Natural killer cell (primary cell): ENCODE results near the gene CEP170. TPM values are rescaled to one million over a fixed set of nuclear protein-coding genes. Genes with fewer than 3 reads are reported as not detected.
A peak's percentile ranks its signal among the peaks of the same experiment; 100 is the strongest.

Experiments used
- ATAC-seq, 3 donors: fragments of 150-1000 bp in 2 of 3; fragments of 200-7000 bp in 1 of 3; cut with Tn5 transposase; 1 replicate in 1 of 3; 2 replicates in 2 of 3; pipeline ENCODE4 v1.10.0; 2021; ENCODE audit warnings: mild to moderate bottlenecking in 2 of 3, moderate library complexity in 2 of 3
- DNase-seq, 2 donors: peaks; one replicate each; pipeline versions ENCODE4 v3.0.0 to v3.0.0-alpha.2; 2013 to 2021; ENCODE audit warnings: mixed read lengths in 1 of 2
- H3K27ac ChIP-seq: one replicate; pipeline ENCODE4 v1.5.1; 2013; ENCODE audit warnings: mild to moderate bottlenecking, low read length
- H3K27me3 ChIP-seq: one replicate; pipeline ENCODE4 v1.6.1; 2013; ENCODE audit warnings: low read length; ENCODE audit not compliant: control insufficient read depth, insufficient read depth
- H3K36me3 ChIP-seq: one replicate; pipeline ENCODE4 v1.6.1; 2013; ENCODE audit warnings: low read length; ENCODE audit not compliant: control insufficient read depth, insufficient read depth
- H3K4me1 ChIP-seq: one replicate; pipeline ENCODE4 v1.6.1; 2013; ENCODE audit warnings: low read length; ENCODE audit not compliant: control insufficient read depth, insufficient read depth
- H3K4me3 ChIP-seq: one replicate; pipeline ENCODE4 v1.5.1; 2013; ENCODE audit warnings: low read length
- H3K9me3 ChIP-seq: one replicate; pipeline ENCODE4 v1.6.1; 2013; ENCODE audit warnings: low read length; ENCODE audit not compliant: control insufficient read depth, insufficient read depth
- H3K27ac Mint-ChIP-seq, 2 donors: one replicate each; pipeline ENCODE4 v1.8.0; 2022; ENCODE audit warnings: mild to moderate bottlenecking in 2 of 2, mixed read lengths in 2 of 2, moderate library complexity in 1 of 2
- H3K27me3 Mint-ChIP-seq, 2 donors: one replicate each; pipeline ENCODE4 v1.8.0; 2022; ENCODE audit warnings: low read depth in 2 of 2, mixed read lengths in 2 of 2
- H3K36me3 Mint-ChIP-seq: one replicate; pipeline ENCODE4 v1.8.0; 2022; ENCODE audit warnings: mixed read lengths
- H3K4me1 Mint-ChIP-seq, 2 donors: one replicate each; pipeline ENCODE4 v1.8.0; 2022; ENCODE audit warnings: mixed read lengths in 2 of 2
- H3K4me3 Mint-ChIP-seq: one replicate; pipeline ENCODE4 v1.8.0; 2022; ENCODE audit warnings: mild to moderate bottlenecking, moderate library complexity, mixed read lengths
- H3K9me3 Mint-ChIP-seq, 2 donors: one replicate each; pipeline ENCODE4 v1.8.0; 2022; ENCODE audit warnings: mixed read lengths in 2 of 2
- WGBS: methylation state at CpG from one replicate; pipeline ENCODE4 v1.1.7; 2013; ENCODE audit warnings: missing lambda C conversion rate; ENCODE audit not compliant: insufficient coverage; 5-methylcytosine and 5-hydroxymethylcytosine counted together
- intact Hi-C: fragments of 100-400 bp; cut with micrococcal nuclease; formaldehyde crosslinking; loops from one replicate; pipeline ENCODE4 v1.14.2; 2022
- total RNA-seq, 4 donors: library from RNA; stranded (reverse); fragments of 120-200 nt in 1 of 4; gene quantifications; one replicate each; pipeline versions ENCODE4 v1.2.3 to v1.2.4, GENCODE V29; 2013 to 2022
- TF ChIP-seq, protein P1 (sequence below): fragments of 200-600 bp; IDR thresholded peaks from one replicate; pipeline ENCODE4 v1.8.0; 2022; ENCODE audit warnings: antibody characterized with exemption

Gene CEP170
- total RNA-seq, 3 donors from 2014 or later (not counting 1 experiment from before 2014, with no cell fraction given), result 13.5 to 22.7 (median 19.1) TPM

DNA sequence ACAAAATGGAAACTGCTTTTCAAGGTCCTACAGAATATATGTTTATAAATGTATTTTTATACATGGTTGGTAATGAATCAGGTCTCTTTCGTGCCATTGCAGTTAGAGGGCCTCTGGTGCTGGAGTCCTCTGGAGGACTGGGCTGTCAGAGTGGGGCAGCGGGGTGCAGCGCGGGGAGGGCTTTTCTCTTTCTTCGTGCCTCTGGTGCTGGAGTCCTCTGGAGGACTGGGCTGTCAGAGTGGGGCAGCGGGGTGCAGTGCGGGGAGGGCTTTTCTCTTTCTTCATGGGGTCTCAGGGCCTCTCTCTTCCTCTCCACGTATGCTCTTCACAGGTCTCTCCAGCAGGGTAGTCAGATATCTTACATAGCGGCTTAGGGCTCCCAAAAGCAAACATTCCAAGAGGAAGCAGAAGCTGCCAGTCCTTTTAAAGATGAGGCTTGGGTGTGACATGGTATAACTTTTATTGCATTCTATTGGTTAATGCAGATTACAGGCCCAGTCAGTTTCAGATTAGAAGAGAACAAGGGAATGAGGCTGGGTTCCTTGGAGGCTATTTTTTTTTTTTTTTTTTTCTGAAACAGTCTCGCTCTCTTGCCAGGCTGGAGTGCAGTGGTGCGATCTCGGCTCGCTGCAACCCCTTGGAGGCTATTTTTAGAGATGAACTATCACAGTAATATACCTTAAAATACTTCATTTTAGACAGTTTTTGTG is 13.8 kb upstream of the CEP170 start:
- Mint-ChIP-seq H3K27ac (no peak overlapping the region), H3K4me1 (peaks cover 6 to 15% of the 10 kb centered on the region in 2 donors), H3K36me3 (no peaks in the 10 kb centered on the region), H3K9me3 (no peaks in the 10 kb centered on the region), H3K4me3 (no peak overlapping the region), H3K27me3 (no peaks in the 10 kb centered on the region)
- ATAC-seq, result no peak
- WGBS, result 94% methylated on average over 9 of the region's 13 CpGs
- TF ChIP-seq, protein P1, sequence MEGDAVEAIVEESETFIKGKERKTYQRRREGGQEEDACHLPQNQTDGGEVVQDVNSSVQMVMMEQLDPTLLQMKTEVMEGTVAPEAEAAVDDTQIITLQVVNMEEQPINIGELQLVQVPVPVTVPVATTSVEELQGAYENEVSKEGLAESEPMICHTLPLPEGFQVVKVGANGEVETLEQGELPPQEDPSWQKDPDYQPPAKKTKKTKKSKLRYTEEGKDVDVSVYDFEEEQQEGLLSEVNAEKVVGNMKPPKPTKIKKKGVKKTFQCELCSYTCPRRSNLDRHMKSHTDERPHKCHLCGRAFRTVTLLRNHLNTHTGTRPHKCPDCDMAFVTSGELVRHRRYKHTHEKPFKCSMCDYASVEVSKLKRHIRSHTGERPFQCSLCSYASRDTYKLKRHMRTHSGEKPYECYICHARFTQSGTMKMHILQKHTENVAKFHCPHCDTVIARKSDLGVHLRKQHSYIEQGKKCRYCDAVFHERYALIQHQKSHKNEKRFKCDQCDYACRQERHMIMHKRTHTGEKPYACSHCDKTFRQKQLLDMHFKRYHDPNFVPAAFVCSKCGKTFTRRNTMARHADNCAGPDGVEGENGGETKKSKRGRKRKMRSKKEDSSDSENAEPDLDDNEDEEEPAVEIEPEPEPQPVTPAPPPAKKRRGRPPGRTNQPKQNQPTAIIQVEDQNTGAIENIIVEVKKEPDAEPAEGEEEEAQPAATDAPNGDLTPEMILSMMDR, result no peak
- Histone ChIP-seq H3K27me3 (no peaks in the 10 kb centered on the region), H3K4me1 (peaks cover 19% of the 10 kb centered on the region), H3K4me3 (no peak overlapping the region), H3K27ac (no peak overlapping the region), H3K36me3 (peaks cover 5% of the 10 kb centered on the region), H3K9me3 (no peaks in the 10 kb centered on the region)
- intact Hi-C loops, result no loop called here
- no peak for DNase-seq

- H3K36me3 ChIP-seq, result peaks cover 5% of the 10 kb centered on the region
- Mint-ChIP-seq H3K4me3 (no peak overlapping the region), H3K36me3 (no peaks in the 10 kb centered on the region), H3K9me3 (no peaks in the 10 kb centered on the region), H3K27ac (no peak overlapping the region), H3K27me3 (no peaks in the 10 kb centered on the region), H3K4me1 (peaks cover 6 to 15% of the 10 kb centered on the region in 2 donors)
- ATAC-seq, result peak in 1 of 3 donors; percentile 69
- TF ChIP-seq, protein P1, result no peak
- H3K4me3 ChIP-seq, result no peak overlapping the region
- no peak for DNase-seq
- intact Hi-C loops, result no loop called here
- H3K9me3 ChIP-seq, result no peaks in the 10 kb centered on the region
- no peak overlapping the region for H3K27ac ChIP-seq
- H3K4me1 ChIP-seq, result peaks cover 19% of the 10 kb centered on the region
- no peaks in the 10 kb centered on the region for H3K27me3 ChIP-seq
- WGBS, result 52% methylated on average over 10 of the region's 12 CpGs
Observed at GRCh38 chr1:243267914-243268653, 13.0 kb upstream of the CEP170 start.

- ATAC-seq (peak in 1 of 3 donors; percentile 44), DNase-seq (no peak)
- H3K36me3 ChIP-seq, result peaks cover 5% of the 10 kb centered on the region
- Mint-ChIP-seq H3K9me3 (no peaks in the 10 kb centered on the region), H3K27me3 (no peaks in the 10 kb centered on the region), H3K27ac (no peak overlapping the region), H3K4me1 (peaks cover 6 to 15% of the 10 kb centered on the region in 2 donors), H3K4me3 (no peak overlapping the region), H3K36me3 (no peaks in the 10 kb centered on the region)
- H3K4me3 ChIP-seq, result no peak overlapping the region
- WGBS, result 87% methylated on average over 9 of the region's 10 CpGs
- no peaks in the 10 kb centered on the region for H3K27me3 ChIP-seq
- no peak overlapping the region for H3K27ac ChIP-seq
- TF ChIP-seq, protein P1, result no peak
- intact Hi-C loops, result no loop called here
- peaks cover 19% of the 10 kb centered on the region for H3K4me1 ChIP-seq
- H3K9me3 ChIP-seq, result no peaks in the 10 kb centered on the region
Observed at GRCh38 chr1:243267471-243267880, 12.4 kb upstream of the CEP170 start.
